Neutrophil (primary cell): ENCODE measurements around the gene FAM76A.
"Not testable (repeated sequence)": the region's sequence is repeated elsewhere in the genome, so short reads cannot be mapped to it uniquely, and the experiment has no call there.

Experiments
- H3K27ac ChIP-seq: fragments of 200-600 bp; sonication (generic); 2 replicates; pipeline ENCODE4 v1.5.1; 2016; ENCODE audit warnings: mild to moderate bottlenecking, moderate library complexity
- H3K27me3 ChIP-seq: fragments of 200-600 bp; sonication (generic); 2 replicates; pipeline ENCODE4 v1.6.0; 2016; ENCODE audit warnings: mild to moderate bottlenecking
- H3K36me3 ChIP-seq: fragments of 200-600 bp; sonication (generic); 2 replicates; pipeline ENCODE4 v1.5.1; 2017
- H3K4me1 ChIP-seq, 2 experiments: fragments of 200-600 bp in 1 of 2; sonication (generic) in 1 of 2; 1 replicate in 1 of 2; 2 replicates in 1 of 2; pipeline versions ENCODE4 v1.5.1 to v1.6.1; 2013 to 2016; ENCODE audit warnings: low read depth in 1 of 2, low read length in 1 of 2, mild to moderate bottlenecking in 1 of 2, moderate library complexity in 1 of 2; ENCODE audit not compliant: control insufficient read depth in 1 of 2, insufficient read depth in 1 of 2
- H3K4me3 ChIP-seq, 2 experiments: fragments of 200-600 bp in 1 of 2; sonication (generic) in 1 of 2; 1 replicate in 1 of 2; 2 replicates in 1 of 2; pipeline ENCODE4 v1.5.1; 2013 to 2016; ENCODE audit warnings: low read depth in 1 of 2, low read length in 1 of 2, mild to moderate bottlenecking in 1 of 2, moderate library complexity in 1 of 2
- H3K9me3 ChIP-seq: fragments of 200-600 bp; sonication (generic); 2 replicates; pipeline ENCODE4 v1.5.1; 2016
- CTCF ChIP-seq: fragments of 200-600 bp; sonication (generic); IDR thresholded peaks from 2 replicates; pipeline ENCODE4 v1.5.1; 2016; ENCODE audit warnings: antibody characterized with exemption

The FAM76A gene

DNA sequence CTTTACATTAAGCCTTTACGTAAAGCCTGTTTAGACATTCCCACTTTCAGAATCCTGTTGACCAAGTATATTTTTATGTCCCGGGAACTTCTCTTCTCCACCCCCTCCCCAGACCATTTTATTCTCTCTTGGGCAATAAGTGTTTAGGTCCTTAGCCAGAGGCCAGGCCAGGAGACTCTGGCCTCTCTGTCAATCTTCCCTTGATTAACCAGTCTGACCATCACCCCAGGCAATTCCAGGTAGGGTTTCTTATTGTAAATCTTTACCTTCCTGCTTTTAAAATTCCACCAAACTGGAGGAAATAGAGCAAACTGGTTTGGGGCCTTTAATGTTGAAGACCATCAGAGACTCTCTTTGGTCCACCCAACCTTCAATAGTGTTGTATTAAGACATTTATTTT, 41.6 kb upstream of the FAM76A start:
- no peaks in the 10 kb centered on the region for H3K4me1 ChIP-seq
- H3K27ac ChIP-seq: no peak overlapping the region
- H3K36me3 ChIP-seq: no peaks in the 10 kb centered on the region
- H3K27me3 ChIP-seq: no peaks in the 10 kb centered on the region
- no peak for TF ChIP-seq CTCF
- H3K9me3 ChIP-seq: peaks cover 6% of the 10 kb centered on the region
- no peak overlapping the region for H3K4me3 ChIP-seq

- no peaks in the 10 kb centered on the region for H3K4me1 ChIP-seq
- no peak overlapping the region for H3K27ac ChIP-seq
- TF ChIP-seq CTCF: no peak
- H3K4me3 ChIP-seq: no peak overlapping the region
- no peaks in the 10 kb centered on the region for H3K36me3 ChIP-seq
- no peaks in the 10 kb centered on the region for H3K9me3 ChIP-seq
- no peaks in the 10 kb centered on the region for H3K27me3 ChIP-seq
Observed at GRCh38 chr1:27686223-27686990, 39.4 kb upstream of the FAM76A start.

DNA sequence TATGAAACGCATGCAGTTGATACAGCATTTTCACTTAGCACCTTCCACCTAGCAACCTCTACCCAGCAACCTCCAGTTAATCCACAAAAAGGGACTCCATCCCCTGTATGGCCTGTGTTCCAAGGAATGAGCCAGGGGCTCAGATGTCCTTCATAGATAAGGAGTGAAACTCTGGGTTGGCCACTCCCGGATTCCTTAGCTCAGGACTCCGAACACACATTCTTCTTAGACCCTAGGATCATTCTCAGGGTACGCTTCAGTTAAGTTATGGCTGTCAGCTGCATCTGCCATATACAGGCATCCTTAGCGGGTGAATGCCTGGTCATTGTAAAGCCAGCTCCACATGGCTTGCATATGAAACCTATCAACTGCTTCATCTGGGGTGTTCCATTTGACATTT, 37.9 kb upstream of the FAM76A start:
- Histone ChIP-seq H3K27me3 (no peaks in the 10 kb centered on the region), H3K27ac (no peak overlapping the region), H3K4me3 (no peak overlapping the region), H3K9me3 (no peaks in the 10 kb centered on the region), H3K4me1 (no peaks in the 10 kb centered on the region), H3K36me3 (no peaks in the 10 kb centered on the region)
- no peak for TF ChIP-seq CTCF

- Histone ChIP-seq H3K36me3 (no peaks in the 10 kb centered on the region), H3K27ac (no peak overlapping the region), H3K9me3 (no peaks in the 10 kb centered on the region), H3K4me3 (no peak overlapping the region), H3K27me3 (no peaks in the 10 kb centered on the region), H3K4me1 (no peaks in the 10 kb centered on the region)
- no peak for TF ChIP-seq CTCF
Observed at GRCh38 chr1:27689423-27690173, 36.2 kb upstream of the FAM76A start.

- H3K4me1 ChIP-seq: no peaks in the 10 kb centered on the region
- no peaks in the 10 kb centered on the region for H3K27me3 ChIP-seq
- H3K27ac ChIP-seq: no peak overlapping the region
- no peaks in the 10 kb centered on the region for H3K9me3 ChIP-seq
- TF ChIP-seq CTCF: no peak
- H3K36me3 ChIP-seq: no peaks in the 10 kb centered on the region
- H3K4me3 ChIP-seq: no peak overlapping the region
Observed at GRCh38 chr1:27690183-27690582, 35.6 kb upstream of the FAM76A start.

DNA sequence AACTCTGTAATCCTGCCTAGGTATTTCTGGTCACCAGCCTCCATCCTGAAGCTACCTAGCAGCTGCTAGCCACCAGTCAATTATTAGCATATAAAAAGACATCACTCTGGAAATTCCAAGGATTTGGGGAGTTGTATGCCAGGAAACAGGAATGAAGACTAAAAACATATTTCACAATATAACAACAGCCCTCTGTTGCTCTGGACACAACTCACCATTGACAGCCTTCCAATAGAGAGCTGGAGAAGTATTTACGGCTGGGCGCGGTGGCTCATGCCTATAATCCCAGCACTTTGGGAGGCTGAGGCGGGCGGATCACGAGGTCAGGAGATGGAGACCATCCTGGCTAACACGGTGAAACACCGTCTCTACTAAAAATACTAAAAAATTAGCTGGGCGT, 28.9 kb upstream of the FAM76A start:
- H3K4me3 ChIP-seq, H3K4me1 ChIP-seq, H3K9me3 ChIP-seq, H3K36me3 ChIP-seq, H3K27ac ChIP-seq: not testable (repeated sequence)
- H3K27me3 ChIP-seq: peaks cover 19% of the 10 kb centered on the region
